ENCODE data around the gene BCL2L2. TPM values are rescaled to one million over a fixed set of nuclear protein-coding genes. Genes with fewer than 3 reads are reported as not detected.

The BCL2L2 gene
- total RNA-seq, 2 experiments from 2014 or later: 1.1 to 1.3 TPM

DNA sequence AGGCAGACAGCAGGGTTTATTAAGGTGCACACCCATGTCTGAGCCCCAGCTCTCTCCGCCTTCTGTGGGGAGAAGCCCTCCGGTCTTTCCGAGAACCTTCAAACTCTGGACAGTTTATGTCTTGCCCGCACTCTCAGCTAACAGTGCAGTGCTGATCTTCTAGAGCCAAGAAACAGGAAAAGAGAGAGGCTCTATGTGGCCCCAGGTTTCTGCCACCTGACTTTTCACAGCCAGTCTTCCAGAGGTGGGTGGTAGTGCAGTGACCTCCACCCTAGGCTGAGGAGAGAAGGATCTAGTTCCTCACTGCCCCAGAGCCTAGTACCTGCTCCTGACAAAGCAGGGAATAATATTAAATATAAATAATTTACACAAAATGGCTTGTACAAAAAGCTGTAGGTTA lies 50.0 kb downstream of the BCL2L2 start:
- Mint-ChIP-seq H3K27me3 (peaks cover 25% of the 10 kb centered on the region), H3K27ac (no peak overlapping the region), H3K4me3 (no peak overlapping the region), H3K36me3 (ENCODE audit: low read depth) (no peaks in the 10 kb centered on the region), H3K4me1 (ENCODE audit: low read depth) (peaks cover 3% of the 10 kb centered on the region), H3K9me3 (no peaks in the 10 kb centered on the region)
- ChIA-PET CTCF (interaction anchor here (2.0 kb wide), 1 partner anchor 23 kb away, joined by 6 read pairs; no protein-coding TSS in a partner anchor), POLR2A (no interaction called here)
- ATAC-seq (no peak), DNase-seq (no peak)
- TF ChIP-seq, protein P1, sequence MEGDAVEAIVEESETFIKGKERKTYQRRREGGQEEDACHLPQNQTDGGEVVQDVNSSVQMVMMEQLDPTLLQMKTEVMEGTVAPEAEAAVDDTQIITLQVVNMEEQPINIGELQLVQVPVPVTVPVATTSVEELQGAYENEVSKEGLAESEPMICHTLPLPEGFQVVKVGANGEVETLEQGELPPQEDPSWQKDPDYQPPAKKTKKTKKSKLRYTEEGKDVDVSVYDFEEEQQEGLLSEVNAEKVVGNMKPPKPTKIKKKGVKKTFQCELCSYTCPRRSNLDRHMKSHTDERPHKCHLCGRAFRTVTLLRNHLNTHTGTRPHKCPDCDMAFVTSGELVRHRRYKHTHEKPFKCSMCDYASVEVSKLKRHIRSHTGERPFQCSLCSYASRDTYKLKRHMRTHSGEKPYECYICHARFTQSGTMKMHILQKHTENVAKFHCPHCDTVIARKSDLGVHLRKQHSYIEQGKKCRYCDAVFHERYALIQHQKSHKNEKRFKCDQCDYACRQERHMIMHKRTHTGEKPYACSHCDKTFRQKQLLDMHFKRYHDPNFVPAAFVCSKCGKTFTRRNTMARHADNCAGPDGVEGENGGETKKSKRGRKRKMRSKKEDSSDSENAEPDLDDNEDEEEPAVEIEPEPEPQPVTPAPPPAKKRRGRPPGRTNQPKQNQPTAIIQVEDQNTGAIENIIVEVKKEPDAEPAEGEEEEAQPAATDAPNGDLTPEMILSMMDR (IDR thresholded peaks at IDR 0.05): no peak
- intact Hi-C loops (cut with micrococcal nuclease): no loop called here

GRCh38 chr14:23357261-23357660 lies 50.6 kb downstream of the BCL2L2 start:
- no peaks in the 10 kb centered on the region for H3K36me3 Mint-ChIP-seq (ENCODE audit: low read depth)
- no peak for ATAC-seq
- TF ChIP-seq, protein P1 (IDR thresholded peaks at IDR 0.05): no peak
- H3K9me3 Mint-ChIP-seq: no peaks in the 10 kb centered on the region
- no peak overlapping the region for H3K27ac Mint-ChIP-seq
- DNase-seq: no peak
- intact Hi-C loops (cut with micrococcal nuclease): no loop called here
- no peak overlapping the region for H3K4me3 Mint-ChIP-seq
- H3K27me3 Mint-ChIP-seq: peaks cover 25% of the 10 kb centered on the region
- POLR2A ChIA-PET: no interaction called here
- H3K4me1 Mint-ChIP-seq (ENCODE audit: low read depth): peaks cover 3% of the 10 kb centered on the region
- CTCF ChIA-PET: interaction anchor here (1.4 to 2.0 kb wide), 3 partner anchors 12 to 23 kb away, joined by 3 to 6 read pairs (median 4); no protein-coding TSS in a partner anchor

DNA sequence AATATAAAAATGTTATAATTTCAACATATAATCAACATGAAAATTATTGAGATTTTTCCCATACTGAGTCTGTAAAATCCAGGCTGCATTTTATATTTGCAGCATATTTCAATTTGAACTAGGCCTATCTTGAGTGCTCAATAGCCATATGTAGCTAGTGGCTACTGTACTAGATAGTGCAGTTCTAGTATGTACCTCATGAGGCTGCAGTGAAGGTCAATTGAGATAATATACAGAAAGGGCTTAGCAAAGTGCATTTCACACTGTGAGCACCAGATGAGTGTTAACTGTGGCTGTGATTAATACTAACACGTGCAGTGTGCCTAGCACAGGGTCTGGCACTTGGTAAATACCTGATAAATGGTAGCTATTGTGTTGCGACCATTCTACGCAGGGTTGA lies 51.4 kb downstream of the BCL2L2 start:
- no peaks in the 10 kb centered on the region for H3K36me3 Mint-ChIP-seq (ENCODE audit: low read depth)
- ChIA-PET POLR2A (no interaction called here), CTCF (interaction anchor here (1.4 to 2.0 kb wide), 3 partner anchors 12 to 22 kb away, joined by 3 to 6 read pairs (median 4); no protein-coding TSS in a partner anchor)
- H3K27ac Mint-ChIP-seq: no peak overlapping the region
- H3K27me3 Mint-ChIP-seq: peaks cover 21% of the 10 kb centered on the region
- no peak for ATAC-seq
- H3K9me3 Mint-ChIP-seq: no peaks in the 10 kb centered on the region
- intact Hi-C loops (cut with micrococcal nuclease): no loop called here
- no peak overlapping the region for H3K4me3 Mint-ChIP-seq
- TF ChIP-seq, protein P1 (IDR thresholded peaks at IDR 0.05): no peak
- DNase-seq: no peak
- peaks cover under 1% of the 10 kb centered on the region for H3K4me1 Mint-ChIP-seq (ENCODE audit: low read depth)

DNA sequence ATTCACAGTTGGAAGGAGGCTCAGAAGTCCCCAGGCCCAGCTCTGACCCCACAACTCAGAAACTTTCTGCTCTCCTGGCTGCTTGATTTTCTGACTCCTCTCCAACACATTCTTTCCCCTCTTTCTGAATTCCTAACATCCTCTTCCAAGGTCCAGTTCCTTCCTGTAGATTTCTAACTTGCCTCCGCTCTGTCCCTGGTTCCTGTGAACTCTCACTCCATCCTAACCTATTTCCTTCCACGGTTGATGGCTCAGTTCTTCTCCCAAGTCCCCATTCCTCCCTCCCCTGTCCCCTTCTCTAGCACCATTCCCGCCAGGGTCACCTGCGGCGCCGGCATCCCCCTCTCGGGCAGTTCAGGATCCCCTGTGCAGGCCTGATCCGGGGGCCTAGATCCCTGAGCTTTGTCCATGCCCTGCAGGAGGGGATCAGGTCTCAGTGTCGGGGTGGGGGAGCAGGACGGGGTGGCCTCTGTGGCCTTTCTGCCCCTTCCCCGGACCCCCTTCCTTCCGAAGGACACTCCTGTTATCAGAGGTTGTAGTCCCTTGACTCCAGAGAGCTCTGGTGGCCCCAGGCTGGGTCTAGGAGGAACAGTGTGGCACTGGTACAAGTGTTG lies 52.0 kb downstream of the BCL2L2 start:
- TF ChIP-seq, protein P1 (IDR thresholded peaks at IDR 0.05): no peak
- peaks cover 17% of the 10 kb centered on the region for H3K27me3 Mint-ChIP-seq
- ATAC-seq (no peak), DNase-seq (no peak)
- H3K9me3 Mint-ChIP-seq: no peaks in the 10 kb centered on the region
- H3K4me3 Mint-ChIP-seq: no peak overlapping the region
- CTCF ChIA-PET: interaction anchor here (1.4 to 2.0 kb wide), 4 partner anchors 13 to 32 kb away, joined by 3 to 6 read pairs (median 4); no protein-coding TSS in a partner anchor
- H3K27ac Mint-ChIP-seq: no peak overlapping the region
- H3K36me3 Mint-ChIP-seq (ENCODE audit: low read depth): no peaks in the 10 kb centered on the region
- H3K4me1 Mint-ChIP-seq (ENCODE audit: low read depth): no peaks in the 10 kb centered on the region
- intact Hi-C loops (cut with micrococcal nuclease): no loop called here
- POLR2A ChIA-PET: no interaction called here

- no peak for DNase-seq
- POLR2A ChIA-PET: interaction anchor here (1.3 kb wide), 1 partner anchor 177 kb away, joined by 4 read pairs; no protein-coding TSS in a partner anchor
- intact Hi-C loops (cut with micrococcal nuclease): no loop called here
- no peak overlapping the region for H3K4me3 Mint-ChIP-seq
- no peak for ATAC-seq
- no peak overlapping the region for H3K27ac Mint-ChIP-seq
- H3K4me1 Mint-ChIP-seq (ENCODE audit: low read depth): no peaks in the 10 kb centered on the region
- no peaks in the 10 kb centered on the region for H3K36me3 Mint-ChIP-seq (ENCODE audit: low read depth)
- H3K9me3 Mint-ChIP-seq: no peaks in the 10 kb centered on the region
- TF ChIP-seq, protein P1 (IDR thresholded peaks at IDR 0.05): no peak
- H3K27me3 Mint-ChIP-seq: peaks cover 16% of the 10 kb centered on the region
- CTCF ChIA-PET: interaction anchor here (1.0 to 1.5 kb wide), 2 partner anchors 21 to 32 kb away, joined by 3 read pairs; no protein-coding TSS in a partner anchor
Measured at GRCh38 chr14:23359167-23359626, 52.6 kb downstream of the BCL2L2 start.

Measured in activated CD8-positive, alpha-beta T cell treated with anti-CD3 and anti-CD28 coated beads for 36 hours (primary cell).